GM12891 (cell line): ENCODE data around the gene RBBP4.
"Not testable (repeated sequence)": the region's sequence is repeated elsewhere in the genome, so short reads cannot be mapped to it uniquely, and the experiment has no call there.

Source experiments
- DNase-seq: peaks from one replicate; pipeline ENCODE4 v3.0.0; 2011; ENCODE audit warnings: low spot score; ENCODE audit not compliant: insufficient read length
- FAIRE-seq: peaks from 2 replicates; lab custom pipeline; 2011; peaks lifted over from hg19 to GRCh38; lab: Jason Lieb, UNC
- PAX5 ChIP-seq: IDR thresholded peaks from 2 replicates; pipeline ENCODE4 v1.6.1; 2011; ENCODE audit warnings: low read length, moderate library complexity, mild to moderate bottlenecking; ENCODE audit not compliant: insufficient read depth, severe bottlenecking
- POLR2A ChIP-seq: IDR thresholded peaks from 2 replicates; pipeline ENCODE4 v1.6.1; 2011; ENCODE audit warnings: low read depth, low read length, control low read depth
- POLR2AphosphoS5 ChIP-seq: IDR thresholded peaks from 2 replicates; pipeline ENCODE4 v1.6.1; 2011; ENCODE audit warnings: low read depth, low read length, control low read depth
- POU2F2 ChIP-seq: IDR thresholded peaks from 2 replicates; pipeline ENCODE4 v1.6.1; 2011; ENCODE audit warnings: low read depth, mild to moderate bottlenecking, control low read depth, low read length, moderate library complexity
- SPI1 ChIP-seq: IDR thresholded peaks from 2 replicates; pipeline ENCODE4 v1.6.1; 2011; ENCODE audit warnings: low read depth, low read length, control low read depth
- TAF1 ChIP-seq: IDR thresholded peaks from 2 replicates; pipeline ENCODE4 v1.6.1; 2011; ENCODE audit warnings: low read depth, low read length, control low read depth

Gene RBBP4

GRCh38 chr1:32639489-32640075 lies 11.4 kb upstream of the RBBP4 start:
- DNase-seq (no peak), FAIRE-seq (no peak)
- TF ChIP-seq PAX5 (no peak), TAF1 (no peak), POU2F2 (no peak), POLR2AphosphoS5 (no peak), POLR2A (no peak), SPI1 (no peak)

DNA sequence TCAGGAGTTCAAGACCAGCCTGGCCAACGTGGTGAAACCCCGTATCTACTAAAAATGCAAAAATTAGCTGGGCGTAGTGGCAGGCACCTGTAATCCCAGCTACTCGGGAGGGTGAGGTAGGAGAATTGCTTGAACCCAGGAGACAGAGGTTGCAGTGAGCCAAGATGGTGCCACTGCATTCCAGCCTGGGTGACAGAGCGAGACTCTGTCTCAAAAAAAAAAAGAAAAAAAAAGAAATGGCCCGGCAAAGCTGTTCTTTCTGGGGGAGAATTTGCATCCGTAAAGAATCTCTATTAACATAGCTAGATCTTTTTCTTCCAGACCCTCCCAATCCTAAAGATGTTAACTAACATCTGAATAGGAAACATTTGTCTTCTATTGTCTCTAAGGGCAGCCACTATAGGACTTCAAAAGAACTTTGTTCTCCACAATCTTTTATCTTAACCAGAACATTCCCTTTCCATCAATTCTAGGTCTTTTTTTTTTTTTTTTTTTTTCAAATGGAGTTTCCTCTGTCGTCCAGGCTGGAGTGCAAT lies 8.6 kb upstream of the RBBP4 start:
- not testable (repeated sequence) for DNase-seq, FAIRE-seq

GRCh38 chr1:32644426-32644825 lies 6.6 kb upstream of the RBBP4 start:
- FAIRE-seq (no peak), DNase-seq (no peak)
- TF ChIP-seq PAX5 = no peak
- no peak for TF ChIP-seq POLR2AphosphoS5
- TF ChIP-seq POLR2A = no peak
- no peak for TF ChIP-seq SPI1
- TF ChIP-seq TAF1 = no peak
- no peak for TF ChIP-seq POU2F2

DNA sequence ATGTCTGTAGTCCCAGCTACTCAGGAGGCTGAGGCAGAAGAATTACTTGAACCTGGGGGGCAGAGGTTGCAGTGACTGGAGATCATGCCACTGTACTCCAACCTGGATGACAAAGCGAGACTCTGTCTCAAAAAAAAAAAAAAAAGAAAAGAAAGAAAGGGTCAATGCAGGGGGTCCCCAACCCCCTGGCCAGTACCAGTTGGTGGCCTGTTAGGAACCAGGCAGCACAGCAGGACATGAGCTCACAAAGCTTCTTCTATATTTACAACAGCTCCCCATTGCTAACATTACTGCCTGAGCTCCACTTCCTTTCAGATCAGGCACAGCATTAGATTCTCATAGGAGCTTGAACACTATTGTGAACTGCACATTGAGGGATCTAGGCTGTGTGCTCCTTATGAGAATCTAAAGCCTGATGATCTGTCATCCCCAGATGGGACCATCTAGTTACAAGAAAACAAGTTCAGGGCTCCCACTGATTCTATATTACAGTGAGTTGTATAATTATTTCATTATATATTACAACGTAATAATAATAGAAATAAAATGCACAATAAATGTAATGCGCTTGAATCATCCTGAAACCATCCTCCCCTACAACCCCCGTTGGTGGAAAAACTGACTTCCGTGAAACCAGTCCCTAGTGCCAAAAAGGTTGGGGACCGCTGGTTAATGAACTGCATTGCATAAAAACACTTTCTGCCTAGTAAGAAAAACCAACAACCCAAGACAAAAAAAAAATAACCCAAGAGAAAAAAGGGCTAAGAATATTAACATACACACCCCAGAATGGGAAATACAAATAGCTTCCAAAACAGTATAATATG lies 3.5 kb upstream of the RBBP4 start:
- FAIRE-seq (no peak), DNase-seq (no peak)
- TF ChIP-seq POLR2A (no peak), SPI1 (0 out of 2 replicates have a peak, but pooled peaks have one; percentile 18)

DNA sequence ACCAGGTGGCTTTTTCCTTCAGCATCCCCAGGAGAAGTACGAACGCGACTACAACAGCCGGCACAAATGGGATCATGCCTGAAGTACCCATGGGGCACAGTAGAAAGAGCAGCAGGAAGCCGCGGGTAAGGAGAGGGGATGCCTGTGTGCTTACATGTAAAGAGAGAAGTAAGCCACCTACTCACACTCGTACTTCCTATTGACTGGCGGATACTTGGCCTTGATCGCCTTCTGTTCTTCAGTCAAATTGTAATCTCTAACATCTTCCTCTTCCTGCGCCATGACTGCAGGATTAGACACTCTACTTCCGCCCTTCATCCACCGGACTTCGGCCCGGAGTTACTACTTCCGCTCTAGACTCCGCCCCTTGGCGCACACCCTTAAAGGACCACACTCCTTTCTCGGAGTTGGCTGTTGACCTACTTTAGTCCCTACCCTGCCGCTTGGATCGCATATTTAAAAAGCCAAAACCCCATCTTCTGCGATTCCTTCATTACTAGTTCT lies 708 bp upstream of the RBBP4 start, which contains the start of gene ZBTB8OS:
Gene ZBTB8OS (minus strand): TSS at position 303 of the 504 bp plus-strand sequence. CDS start 21 bp downstream, at position 282.
- FAIRE-seq (no peak), DNase-seq (peak; percentile 63)
- TF ChIP-seq POU2F2 = no peak; the same call in 1 of the 2 replicates
- TF ChIP-seq PAX5 = no peak
- peak; percentile 96 for TF ChIP-seq POLR2A
- TF ChIP-seq TAF1 = peak; percentile 96
- TF ChIP-seq SPI1 = peak; percentile 70
- TF ChIP-seq POLR2AphosphoS5 = peak; percentile 97

GRCh38 chr1:32651461-32652073 lies 559 bp downstream of the RBBP4 start:
- DNase-seq (no peak), FAIRE-seq (peak; percentile 60)
- TF ChIP-seq POU2F2 (no peak), POLR2A (no peak; the same call in 1 of the 2 replicates), PAX5 (no peak), TAF1 (no peak), POLR2AphosphoS5 (peak; percentile 26), SPI1 (peak; percentile 0; the same call in 1 of the 2 replicates)

DNA sequence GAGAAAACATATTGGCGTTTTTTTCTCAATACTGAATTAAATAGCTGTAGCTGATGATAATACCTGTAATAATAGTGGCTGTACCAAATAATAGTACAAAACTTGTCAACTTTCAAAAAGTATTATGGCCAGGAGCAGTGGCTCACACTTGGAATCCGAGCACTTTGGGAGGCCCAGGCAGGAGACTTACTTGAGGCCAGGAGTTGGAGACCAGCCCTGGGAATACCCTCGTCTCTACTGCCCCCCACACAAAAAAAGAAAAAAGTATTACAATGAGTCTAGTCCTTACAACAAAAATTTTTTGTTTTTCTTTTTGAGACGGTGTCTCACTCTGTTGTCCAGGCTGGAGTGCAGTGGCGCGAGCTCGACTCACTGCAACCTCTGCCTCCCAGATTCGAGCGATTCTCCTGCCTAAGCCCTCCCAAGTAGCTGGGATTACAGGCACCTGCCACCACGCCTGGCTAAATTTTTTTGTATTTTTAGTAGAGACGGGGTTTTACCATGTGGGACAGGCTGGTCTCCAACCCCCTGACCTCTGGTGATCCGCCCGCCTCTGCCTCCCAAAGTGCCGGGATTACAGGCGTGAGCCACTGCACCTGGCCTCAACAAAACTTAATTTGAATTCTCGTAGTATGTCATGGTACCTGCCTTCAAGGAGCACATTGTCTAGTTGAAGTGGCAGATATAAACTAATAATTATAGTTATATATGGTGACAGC lies 1.4 kb downstream of the RBBP4 start:
- DNase-seq (no peak), FAIRE-seq (no peak)
- no peak for TF ChIP-seq SPI1
- no peak for TF ChIP-seq POLR2AphosphoS5
- TF ChIP-seq POU2F2 = no peak
- no peak for TF ChIP-seq POLR2A

DNA sequence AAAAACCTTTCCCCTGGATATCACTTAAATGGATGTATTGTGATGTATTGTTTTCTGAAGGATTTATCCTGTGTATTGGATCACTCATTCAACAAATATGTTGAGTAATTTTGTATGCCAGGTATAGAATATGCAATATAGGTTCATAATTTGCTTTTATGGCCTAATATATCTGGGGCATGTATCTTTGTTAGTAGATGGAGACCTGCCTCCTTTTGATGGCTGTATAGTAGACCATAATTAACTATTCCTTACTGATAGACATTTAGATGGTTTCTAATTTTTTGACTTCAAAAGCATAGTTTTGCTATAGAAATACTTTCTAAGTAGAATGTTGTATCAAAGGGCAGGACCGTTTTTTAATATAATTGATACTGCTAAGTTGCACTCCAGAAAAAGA lies 8.6 kb downstream of the RBBP4 start:
- FAIRE-seq (no peak), DNase-seq (no peak)
- TF ChIP-seq TAF1 = no peak
- TF ChIP-seq PAX5 = no peak
- TF ChIP-seq SPI1 = no peak
- no peak for TF ChIP-seq POLR2A
- no peak for TF ChIP-seq POU2F2
- no peak for TF ChIP-seq POLR2AphosphoS5

GRCh38 chr1:32665915-32666314 lies 14.9 kb downstream of the RBBP4 start:
- DNase-seq (no peak), FAIRE-seq (no peak)
- TF ChIP-seq SPI1 (no peak), POLR2A (no peak), PAX5 (no peak)
